Activated T-helper 9 cell treated with anti-CD3 and anti-CD28 coated beads, Interleukin-2, amount 50 U/mL, for 16 hours (primary cell): ENCODE measurements around the gene USP49.

Source experiments
- DNase-seq: peaks from one replicate; pipeline ENCODE4 v3.0.0-alpha.2; 2020; ENCODE audit warnings: low read depth

USP49 gene

DNA sequence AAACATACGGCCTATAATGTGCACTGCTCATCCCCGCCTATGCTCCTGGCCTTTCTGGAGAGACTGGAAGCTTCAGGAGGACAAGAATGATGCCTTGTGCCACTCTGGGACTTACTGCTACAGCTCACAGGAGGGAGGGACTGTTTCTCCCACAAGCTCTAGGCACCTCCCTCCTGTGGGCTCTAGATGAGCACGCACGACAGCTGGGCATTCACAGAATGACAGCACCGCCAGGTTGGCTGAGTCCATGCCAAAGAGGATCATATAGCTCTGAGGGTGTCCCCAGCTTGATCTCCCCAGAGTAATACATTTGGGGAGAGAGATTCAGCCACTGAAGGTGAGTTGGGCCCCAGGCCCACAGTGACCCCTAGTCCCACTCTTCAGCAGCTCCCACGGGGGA is 137.9 kb downstream of the USP49 start:
- no peak for DNase-seq

DNA sequence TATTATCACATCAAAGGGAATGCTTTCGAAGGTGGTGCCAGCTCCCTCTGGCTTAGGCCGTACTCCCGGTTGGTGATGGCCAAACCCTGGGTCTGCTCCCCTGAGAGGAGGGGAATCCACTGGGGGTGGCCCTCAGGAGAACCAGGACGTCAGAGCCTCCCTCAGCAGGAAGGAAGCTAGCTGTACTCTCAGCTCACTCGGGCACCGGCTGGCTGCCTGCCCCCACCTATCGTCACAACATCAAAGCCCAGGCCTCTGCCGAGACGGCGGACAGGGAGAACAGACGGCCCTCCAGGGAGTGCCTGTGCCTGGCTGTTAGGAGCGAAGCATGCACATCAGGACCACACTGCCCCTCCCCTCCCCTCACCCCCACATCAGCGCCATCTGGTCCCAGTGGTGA is 138.8 kb downstream of the USP49 start:
- no peak for DNase-seq

DNA sequence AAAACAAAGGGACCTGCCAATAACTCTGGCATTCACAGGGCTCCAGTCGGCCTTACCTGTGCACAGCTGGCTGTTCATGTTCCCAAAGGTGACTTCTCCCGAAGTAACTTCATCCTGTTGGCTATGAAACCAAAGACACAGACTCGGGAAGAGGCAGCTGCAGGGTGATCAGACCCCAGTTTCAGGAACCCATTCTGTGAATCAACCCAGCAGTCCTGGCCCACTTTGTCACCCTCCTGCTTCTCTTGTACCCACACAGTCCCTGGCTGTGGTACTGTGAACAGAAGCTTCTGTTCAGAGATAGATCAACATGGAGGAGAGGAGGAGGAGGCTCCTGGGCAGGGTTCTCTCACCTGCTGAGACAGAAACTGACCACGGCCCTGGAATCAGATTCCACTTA is 139.3 kb downstream of the USP49 start:
- DNase-seq: no peak

DNA sequence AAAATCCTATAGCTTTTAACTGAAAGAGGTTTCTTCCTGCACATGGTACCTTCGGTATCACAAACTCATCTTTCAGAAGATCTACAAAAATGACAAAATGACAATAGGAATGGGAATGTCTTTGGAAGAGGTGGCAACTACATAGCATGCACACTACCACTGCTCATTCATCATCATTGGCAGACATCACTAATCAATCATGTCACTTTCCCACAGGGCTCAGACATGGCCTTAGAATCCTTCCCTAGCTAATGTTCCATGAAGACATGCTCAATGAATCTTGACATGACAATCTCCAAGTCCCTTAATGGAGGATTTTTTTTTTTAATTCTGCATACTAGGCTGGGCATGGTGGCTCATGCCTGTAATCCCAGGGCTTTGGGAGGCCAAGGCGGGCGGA is 144.8 kb downstream of the USP49 start:
- no peak for DNase-seq

DNA sequence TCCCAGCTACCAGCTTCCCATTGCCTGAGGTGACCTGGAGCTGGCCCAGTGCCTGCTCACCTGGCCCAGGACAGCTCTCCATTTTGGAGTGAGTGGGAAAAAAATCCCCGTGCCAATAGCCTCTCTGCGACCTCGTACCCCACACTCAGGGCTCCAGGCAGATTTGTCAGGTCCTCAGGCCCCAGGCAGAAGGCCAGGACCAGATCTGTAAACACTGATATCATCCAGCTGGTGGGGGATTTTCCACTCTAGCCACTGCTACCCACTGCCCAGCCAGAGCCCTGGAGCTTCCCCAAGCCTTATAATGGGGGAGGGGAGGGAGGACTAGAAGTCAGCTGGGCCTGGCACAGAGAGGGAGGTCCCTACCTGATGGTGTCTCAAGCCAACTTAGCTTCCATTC is 146.6 kb downstream of the USP49 start:
- no peak for DNase-seq

DNA sequence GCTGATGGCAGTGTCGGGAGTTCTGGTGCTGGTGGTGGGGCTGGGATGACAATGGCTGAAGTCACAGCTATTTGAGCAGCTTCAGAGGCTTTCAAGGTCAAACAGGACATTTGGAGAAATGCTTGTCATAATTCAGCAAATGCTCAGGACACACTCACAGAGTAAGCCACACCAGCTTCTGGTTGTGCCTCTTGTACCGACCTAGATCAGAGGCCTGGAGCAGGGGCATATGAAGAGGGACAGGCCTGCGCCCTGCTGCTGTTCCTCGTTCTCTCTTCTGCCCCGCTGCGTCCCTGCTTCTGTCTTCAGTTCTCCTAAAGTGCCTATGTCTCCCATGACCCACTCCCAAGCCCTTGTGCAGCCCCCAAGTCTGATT is 147.1 kb downstream of the USP49 start:
- no peak for DNase-seq

DNA sequence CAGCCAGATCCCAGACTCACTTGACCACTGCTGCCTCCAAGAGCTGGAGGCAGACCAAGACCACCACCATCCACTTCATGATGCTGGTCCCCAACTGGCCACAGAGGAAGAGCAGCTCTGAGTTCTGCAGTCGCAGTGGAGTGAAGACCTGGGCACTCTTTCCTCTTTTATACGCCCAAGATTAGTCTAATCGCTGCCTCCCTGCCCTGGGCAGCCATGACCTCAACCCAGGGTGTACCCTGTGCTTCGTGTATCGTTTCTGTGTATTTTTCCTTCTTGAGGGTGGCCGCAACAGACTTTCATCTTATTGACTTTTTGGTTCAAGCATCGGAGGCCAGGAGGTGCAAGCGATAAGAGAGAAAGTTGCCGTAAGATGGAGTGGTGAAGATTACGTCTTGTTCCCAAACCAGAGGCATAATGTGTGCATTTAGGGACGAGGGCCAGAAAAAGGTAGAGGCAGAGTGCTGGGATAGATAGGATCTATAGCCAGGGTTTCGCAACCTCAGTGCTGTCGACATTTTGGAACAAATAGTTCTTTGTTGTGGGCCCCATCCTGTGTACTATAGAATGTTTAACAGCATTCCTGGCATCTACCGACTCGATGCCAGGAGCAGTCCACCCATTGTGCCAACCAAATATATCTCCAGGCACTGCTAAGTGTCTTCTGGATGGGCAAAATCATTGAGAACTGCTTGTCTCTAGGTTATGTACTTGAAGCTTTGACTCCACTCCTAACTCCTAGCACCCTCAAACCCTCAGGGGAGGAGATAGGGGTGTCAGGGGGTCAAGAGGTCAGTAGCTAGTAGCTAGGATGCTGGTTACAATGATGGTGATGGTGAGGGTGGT is 147.7 kb downstream of the USP49 start, which contains the start of gene PGC:
Gene PGC (minus strand): TSS at position 142 of the 846 bp plus-strand sequence. CDS start 63 bp downstream, at position 79.
- DNase-seq: no peak

DNA sequence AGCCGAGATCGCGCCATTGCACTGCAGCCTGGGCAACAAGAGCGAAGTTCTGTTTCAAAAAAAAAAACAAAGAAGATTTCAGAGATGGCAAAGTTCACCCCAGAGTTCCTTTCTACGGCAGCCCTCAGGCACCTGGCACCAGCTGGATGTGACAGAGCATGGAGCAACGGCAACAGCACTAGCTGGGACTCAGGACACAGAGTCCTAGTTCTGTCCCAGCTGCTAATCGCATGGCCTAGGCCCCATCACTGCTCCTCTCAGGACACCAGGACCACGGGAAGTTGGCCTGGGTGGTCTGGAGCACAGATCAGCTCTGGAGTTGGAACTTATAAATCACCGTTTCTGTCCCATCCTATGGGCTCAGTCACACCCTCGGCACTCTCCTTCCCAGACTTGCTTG is 149.1 kb downstream of the USP49 start:
- DNase-seq: no peak

DNA sequence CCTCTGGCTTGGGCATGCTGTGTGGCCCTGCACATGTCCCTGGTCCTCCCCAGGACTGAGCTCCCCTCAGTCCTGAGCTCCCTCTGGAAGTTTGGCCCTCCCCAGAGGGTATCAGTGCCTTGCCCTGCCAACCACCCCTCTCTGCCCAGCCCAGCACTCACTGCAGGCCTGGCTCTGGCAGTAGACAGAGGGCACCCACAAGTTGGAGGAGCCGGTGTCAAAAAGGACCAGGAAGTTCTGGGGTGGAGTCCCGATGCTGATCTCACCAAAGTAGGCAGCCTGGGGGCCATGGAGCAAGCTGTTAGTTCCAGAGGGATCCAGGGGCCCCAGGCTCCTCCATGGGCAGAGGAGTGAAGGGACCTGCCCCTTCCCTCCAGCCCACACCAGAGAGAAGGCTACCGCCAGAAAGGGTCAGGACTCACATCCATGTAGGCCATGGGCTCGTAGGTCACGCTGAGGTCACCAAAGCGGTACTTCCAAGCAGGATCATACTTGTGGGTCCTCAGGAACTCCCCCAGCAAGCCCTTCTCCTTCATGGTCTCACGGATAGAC is 150.9 kb downstream of the USP49 start:
- DNase-seq: no peak

DNA sequence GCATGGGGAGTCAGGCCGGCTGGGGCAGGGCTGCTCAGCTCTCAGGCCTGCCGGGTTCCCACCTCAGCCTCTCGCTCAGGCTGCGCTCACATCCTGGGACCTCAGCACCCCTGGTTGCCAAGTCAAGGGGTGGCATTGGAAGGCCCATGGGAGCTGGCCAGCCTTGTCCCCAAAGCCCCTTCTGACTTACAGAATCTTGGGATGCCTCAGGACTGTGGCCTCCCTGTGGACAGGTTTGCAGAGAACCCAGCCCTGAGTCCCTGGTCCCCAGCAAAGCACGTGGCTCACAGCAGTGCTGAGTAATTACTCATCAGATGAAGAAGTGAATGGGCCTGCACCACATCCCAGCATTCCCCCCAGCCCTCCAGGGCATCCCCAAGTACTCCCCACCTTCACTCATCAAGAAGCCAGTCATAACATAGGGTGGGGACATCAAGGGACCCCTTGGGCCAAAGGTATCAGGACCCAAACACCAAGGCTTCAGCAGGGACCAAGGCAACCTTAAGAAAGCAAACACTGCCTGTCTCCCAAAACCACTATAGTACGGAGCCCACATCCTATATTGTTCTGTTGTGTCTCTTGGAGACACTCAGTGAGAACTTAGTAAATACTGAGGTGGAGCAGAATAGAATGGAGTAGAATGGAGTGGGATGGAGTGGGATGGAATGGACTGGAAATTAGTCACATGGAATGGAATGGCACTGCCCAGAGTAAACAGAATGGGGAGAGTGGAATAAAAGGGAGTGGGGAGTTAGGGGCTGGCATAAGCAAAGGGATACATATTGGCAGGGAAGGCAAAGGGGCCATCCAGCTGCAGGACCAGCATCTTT is 151.6 kb downstream of the USP49 start:
- no peak for DNase-seq

DNA sequence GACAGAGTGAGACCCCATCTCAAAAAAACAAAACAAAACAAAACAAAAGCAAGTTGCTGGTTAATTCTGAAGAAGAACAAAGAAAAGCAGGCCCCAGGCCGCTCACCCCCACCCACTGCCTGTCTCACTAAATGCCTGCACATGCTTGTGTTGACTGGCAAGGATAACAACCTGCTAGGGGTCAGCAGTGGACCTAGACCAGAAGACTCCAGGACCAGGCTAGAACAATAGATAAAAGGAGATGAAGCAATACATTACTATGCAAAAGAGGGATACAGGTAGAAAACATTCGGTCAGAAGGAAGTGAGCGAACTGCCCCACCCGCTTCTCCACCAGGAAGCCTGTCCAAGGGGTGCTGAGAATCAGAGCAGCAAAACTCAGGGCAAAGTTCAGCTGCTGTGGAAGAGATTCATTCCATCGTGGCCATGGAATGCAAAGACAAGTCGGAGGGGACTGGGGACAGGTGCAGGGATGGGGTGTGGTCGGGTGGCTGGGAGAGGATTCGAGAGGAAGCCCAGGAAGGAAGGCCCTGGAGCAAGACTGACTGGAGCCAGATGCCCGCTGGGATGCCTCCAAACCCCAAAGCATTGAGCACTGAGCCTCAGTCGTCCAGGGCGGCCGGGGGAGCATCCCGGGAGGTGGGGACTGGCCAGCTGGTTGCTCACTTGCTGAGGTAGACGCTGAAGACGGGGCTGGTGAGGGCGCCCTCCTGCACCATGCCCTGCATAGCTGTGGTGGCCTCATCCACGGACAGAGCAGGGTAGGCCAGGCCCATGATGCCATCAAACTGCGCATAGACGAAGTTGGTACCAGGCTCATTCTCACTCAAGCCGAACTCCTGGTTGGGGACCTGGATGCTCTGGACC is 153.3 kb downstream of the USP49 start:
- no peak for DNase-seq

DNA sequence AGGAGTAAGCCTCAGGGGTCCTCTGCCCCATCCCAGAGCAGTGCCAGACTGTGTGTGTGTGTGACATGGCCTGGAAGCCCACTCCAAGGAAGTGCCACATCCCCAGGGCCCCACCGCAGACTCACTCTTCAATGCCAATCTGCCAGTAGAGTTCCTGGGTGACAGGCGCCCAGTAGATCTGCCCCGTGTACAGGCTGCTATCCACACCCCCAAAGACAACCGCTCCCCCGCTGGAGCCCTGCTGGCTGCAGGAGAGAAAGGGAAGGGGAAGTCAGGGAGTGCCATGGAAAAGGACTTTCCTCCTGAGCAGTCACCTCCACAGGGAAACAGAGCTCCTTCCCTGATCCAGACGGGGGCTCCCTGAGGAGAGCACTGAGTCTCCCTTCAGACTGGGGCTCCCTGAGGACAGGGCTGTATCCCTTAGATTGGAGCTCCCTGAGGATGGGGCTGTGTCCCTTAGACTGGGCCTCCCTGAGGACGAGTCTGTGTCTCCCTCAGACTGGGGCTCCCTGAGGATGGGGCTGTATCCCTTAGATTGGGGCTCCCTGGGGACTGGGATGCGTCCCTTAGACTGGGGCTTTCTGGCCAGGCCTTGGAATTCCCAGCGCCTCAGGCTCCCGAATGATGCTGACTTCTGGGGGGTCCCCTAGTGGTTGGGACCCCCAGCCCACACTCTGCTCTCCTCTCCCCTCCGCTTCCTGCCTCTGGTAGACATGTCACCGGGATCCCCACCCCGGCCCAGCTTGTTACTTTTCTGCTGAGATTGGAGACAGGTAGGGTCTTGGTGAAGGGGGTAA is 154.6 kb downstream of the USP49 start:
- no peak for DNase-seq
